ENCODE data around the gene SLC30A4.

DNA sequence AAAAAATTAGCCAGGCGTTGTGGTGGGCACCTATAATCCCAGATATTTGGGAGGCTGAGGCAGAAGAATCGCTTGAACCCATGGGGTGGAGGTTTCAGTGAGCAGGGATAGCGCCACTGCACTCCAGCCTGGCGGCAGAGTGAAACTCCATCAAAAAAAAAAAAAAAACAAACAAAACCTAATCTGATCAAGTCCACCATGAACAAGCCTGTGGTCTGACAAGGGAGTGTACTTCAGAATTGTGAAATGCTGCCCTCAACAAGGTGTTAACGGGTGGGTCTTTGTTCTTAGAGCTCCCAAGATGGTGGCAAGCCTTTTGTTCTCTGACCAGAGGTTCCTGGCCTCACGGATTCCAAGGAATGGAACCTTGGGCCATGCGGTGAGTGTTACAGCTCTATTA, 24.2 kb upstream of the SLC30A4 start:
- TF ChIP-seq, protein P1, sequence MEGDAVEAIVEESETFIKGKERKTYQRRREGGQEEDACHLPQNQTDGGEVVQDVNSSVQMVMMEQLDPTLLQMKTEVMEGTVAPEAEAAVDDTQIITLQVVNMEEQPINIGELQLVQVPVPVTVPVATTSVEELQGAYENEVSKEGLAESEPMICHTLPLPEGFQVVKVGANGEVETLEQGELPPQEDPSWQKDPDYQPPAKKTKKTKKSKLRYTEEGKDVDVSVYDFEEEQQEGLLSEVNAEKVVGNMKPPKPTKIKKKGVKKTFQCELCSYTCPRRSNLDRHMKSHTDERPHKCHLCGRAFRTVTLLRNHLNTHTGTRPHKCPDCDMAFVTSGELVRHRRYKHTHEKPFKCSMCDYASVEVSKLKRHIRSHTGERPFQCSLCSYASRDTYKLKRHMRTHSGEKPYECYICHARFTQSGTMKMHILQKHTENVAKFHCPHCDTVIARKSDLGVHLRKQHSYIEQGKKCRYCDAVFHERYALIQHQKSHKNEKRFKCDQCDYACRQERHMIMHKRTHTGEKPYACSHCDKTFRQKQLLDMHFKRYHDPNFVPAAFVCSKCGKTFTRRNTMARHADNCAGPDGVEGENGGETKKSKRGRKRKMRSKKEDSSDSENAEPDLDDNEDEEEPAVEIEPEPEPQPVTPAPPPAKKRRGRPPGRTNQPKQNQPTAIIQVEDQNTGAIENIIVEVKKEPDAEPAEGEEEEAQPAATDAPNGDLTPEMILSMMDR (IDR thresholded peaks at IDR 0.05) = no peak
- TF ChIP-seq POLR2A (IDR thresholded peaks at IDR 0.05) (no peak), EP300 (IDR thresholded peaks at IDR 0.05) (no peak)

Data from tibial nerve (tissue), 4 donors.